ENCODE data around the gene HPSE.

HPSE gene

DNA sequence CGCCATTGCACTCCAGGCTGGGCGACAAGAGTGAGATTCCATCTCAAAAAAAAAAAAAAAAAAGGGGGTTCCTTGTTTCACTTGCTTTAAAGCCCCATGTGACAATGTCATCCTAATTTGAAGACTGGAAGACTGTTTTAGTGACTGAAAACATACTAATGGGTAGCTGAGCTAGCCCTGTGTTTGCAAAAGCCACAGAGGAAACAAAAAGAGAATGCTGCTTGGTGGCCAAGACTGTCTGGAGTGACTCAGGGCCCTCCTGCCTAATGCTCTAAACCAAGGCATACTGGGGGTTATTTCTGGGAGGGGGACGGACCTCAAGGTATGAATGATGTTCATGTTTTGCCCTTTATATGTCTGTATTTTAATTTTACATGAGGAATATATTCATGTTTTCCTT lies 16.0 kb downstream of the HPSE start:
- Histone ChIP-seq H3K27me3 (ENCODE audit: insufficient read depth, insufficient read length) (no peaks in the 10 kb centered on the region), H3K9ac (ENCODE audit: insufficient read length, low read depth) (no peak overlapping the region), H3K4me1 (ENCODE audit: insufficient read depth, insufficient read length) (no peaks in the 10 kb centered on the region), H3K36me3 (ENCODE audit: insufficient read depth, insufficient read length, low read length) (no peaks in the 10 kb centered on the region), H3K9me3 (ENCODE audit: insufficient read depth, low read length) (no peaks in the 10 kb centered on the region), H3K4me3 (ENCODE audit: insufficient read length, low read depth) (no peak overlapping the region)
- DNase-seq (ENCODE audit: low read depth, low spot score): no peak
- TF ChIP-seq YY1 (IDR thresholded peaks at IDR 0.05; ENCODE audit: insufficient read depth, insufficient read length) (no peak), ZNF274 (IDR thresholded peaks at IDR 0.05; ENCODE audit: low read depth, low read length) (no peak), SUZ12 (IDR thresholded peaks at IDR 0.05; ENCODE audit: extremely low read depth, insufficient read depth, insufficient read length) (no peak)

GRCh38 chr4:83317671-83318070 lies 17.0 kb downstream of the HPSE start:
- no peak overlapping the region for H3K4me3 ChIP-seq (ENCODE audit: insufficient read length, low read depth)
- H3K36me3 ChIP-seq (ENCODE audit: insufficient read depth, insufficient read length, low read length): no peaks in the 10 kb centered on the region
- no peak for DNase-seq (ENCODE audit: low read depth, low spot score)
- H3K9ac ChIP-seq (ENCODE audit: insufficient read length, low read depth): no peak overlapping the region
- no peaks in the 10 kb centered on the region for H3K4me1 ChIP-seq (ENCODE audit: insufficient read depth, insufficient read length)
- no peaks in the 10 kb centered on the region for H3K9me3 ChIP-seq (ENCODE audit: insufficient read depth, low read length)
- no peaks in the 10 kb centered on the region for H3K27me3 ChIP-seq (ENCODE audit: insufficient read depth, insufficient read length)
- TF ChIP-seq ZNF274 (IDR thresholded peaks at IDR 0.05; ENCODE audit: low read depth, low read length) (no peak), SUZ12 (IDR thresholded peaks at IDR 0.05; ENCODE audit: extremely low read depth, insufficient read depth, insufficient read length) (no peak), YY1 (IDR thresholded peaks at IDR 0.05; ENCODE audit: insufficient read depth, insufficient read length) (no peak)

DNA sequence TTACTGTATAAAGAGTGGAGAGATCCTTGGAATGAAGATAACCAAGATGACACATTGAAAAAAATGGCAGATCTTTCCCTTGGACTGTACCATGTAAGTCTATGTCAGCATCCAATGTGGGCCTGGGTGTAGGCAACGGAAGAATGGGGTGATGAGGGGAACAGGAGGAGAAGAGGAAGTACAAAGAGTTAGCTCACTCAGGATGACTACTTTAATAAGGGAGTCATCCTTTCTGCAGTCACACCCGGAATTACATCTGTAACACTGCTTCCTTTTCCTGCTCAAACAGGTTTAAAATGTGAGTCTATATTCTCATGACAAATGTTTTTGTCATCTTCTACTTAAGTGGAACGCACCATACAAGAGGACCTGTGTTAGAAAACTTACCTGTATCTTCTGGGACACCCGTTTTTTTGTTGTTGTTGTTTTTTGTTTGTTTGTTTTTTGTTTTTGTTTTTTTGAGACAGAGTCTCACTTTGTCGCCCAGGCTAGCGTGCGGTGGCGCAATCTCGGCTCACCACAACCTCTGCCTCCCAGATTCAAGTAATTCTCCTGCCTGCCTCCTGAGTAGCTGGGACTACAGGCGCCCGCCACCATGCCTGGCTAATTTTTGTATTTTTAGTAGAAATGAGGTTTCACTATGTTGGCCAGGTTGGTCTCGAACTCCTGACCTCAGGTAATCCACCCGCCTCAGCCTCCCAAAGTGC lies 18.0 kb downstream of the HPSE start:
- Histone ChIP-seq H3K9me3 (ENCODE audit: insufficient read depth, low read length) (no peaks in the 10 kb centered on the region), H3K4me1 (ENCODE audit: insufficient read depth, insufficient read length) (no peaks in the 10 kb centered on the region), H3K27me3 (ENCODE audit: insufficient read depth, insufficient read length) (no peaks in the 10 kb centered on the region), H3K36me3 (ENCODE audit: insufficient read depth, insufficient read length, low read length) (no peaks in the 10 kb centered on the region), H3K4me3 (ENCODE audit: insufficient read length, low read depth) (no peak overlapping the region), H3K9ac (ENCODE audit: insufficient read length, low read depth) (no peak overlapping the region)
- TF ChIP-seq SUZ12 (IDR thresholded peaks at IDR 0.05; ENCODE audit: extremely low read depth, insufficient read depth, insufficient read length) (no peak), ZNF274 (IDR thresholded peaks at IDR 0.05; ENCODE audit: low read depth, low read length) (no peak), YY1 (IDR thresholded peaks at IDR 0.05; ENCODE audit: insufficient read depth, insufficient read length) (no peak)
- no peak for DNase-seq (ENCODE audit: low read depth, low spot score)

- no peak overlapping the region for H3K9ac ChIP-seq (ENCODE audit: insufficient read length, low read depth)
- TF ChIP-seq ZNF274 (IDR thresholded peaks at IDR 0.05; ENCODE audit: low read depth, low read length) (no peak), SUZ12 (IDR thresholded peaks at IDR 0.05; ENCODE audit: extremely low read depth, insufficient read depth, insufficient read length) (no peak), YY1 (IDR thresholded peaks at IDR 0.05; ENCODE audit: insufficient read depth, insufficient read length) (no peak)
Observed at GRCh38 chr4:83315341-83315870, 19.2 kb downstream of the HPSE start.

DNA sequence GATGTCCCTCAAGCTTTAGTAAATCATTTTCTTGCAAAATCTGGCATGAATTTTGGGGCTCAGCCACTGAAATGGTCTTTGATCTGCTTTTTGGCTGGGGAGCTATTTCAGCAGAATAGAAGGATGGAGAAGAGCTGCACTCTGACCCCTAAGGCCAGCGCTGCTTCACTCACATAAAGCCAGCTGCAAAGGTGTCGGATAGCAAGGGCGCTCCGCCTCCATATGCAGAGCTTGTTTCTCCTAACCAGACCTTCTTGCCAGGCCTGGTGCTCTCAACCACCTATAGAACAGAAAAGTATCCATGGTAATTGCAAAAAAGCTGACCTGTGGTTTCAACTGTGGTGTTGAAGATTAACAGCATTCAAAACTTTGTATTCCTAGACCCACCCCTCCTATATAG lies 26.0 kb downstream of the HPSE start:
- Histone ChIP-seq H3K27me3 (ENCODE audit: insufficient read depth, insufficient read length) (no peaks in the 10 kb centered on the region), H3K9me3 (ENCODE audit: insufficient read depth, low read length) (no peaks in the 10 kb centered on the region), H3K36me3 (ENCODE audit: insufficient read depth, insufficient read length, low read length) (no peaks in the 10 kb centered on the region), H3K4me1 (ENCODE audit: insufficient read depth, insufficient read length) (no peaks in the 10 kb centered on the region), H3K9ac (ENCODE audit: insufficient read length, low read depth) (no peak overlapping the region), H3K4me3 (ENCODE audit: insufficient read length, low read depth) (no peak overlapping the region)
- no peak for TF ChIP-seq YY1 (IDR thresholded peaks at IDR 0.05; ENCODE audit: insufficient read depth, insufficient read length)
- TF ChIP-seq SUZ12 (IDR thresholded peaks at IDR 0.05; ENCODE audit: extremely low read depth, insufficient read depth, insufficient read length): no peak
- no peak for TF ChIP-seq ZNF274 (IDR thresholded peaks at IDR 0.05; ENCODE audit: low read depth, low read length)
- DNase-seq (ENCODE audit: low read depth, low spot score): no peak

More at GRCh38 chr4:83315341-83315870, 19.2 kb downstream of the HPSE start:
- Histone ChIP-seq H3K4me3 (ENCODE audit: insufficient read length, low read depth) (no peak overlapping the region), H3K36me3 (ENCODE audit: insufficient read depth, insufficient read length, low read length) (no peaks in the 10 kb centered on the region), H3K4me1 (ENCODE audit: insufficient read depth, insufficient read length) (no peaks in the 10 kb centered on the region), H3K27me3 (ENCODE audit: insufficient read depth, insufficient read length) (no peaks in the 10 kb centered on the region), H3K9me3 (ENCODE audit: insufficient read depth, low read length) (no peaks in the 10 kb centered on the region)
- DNase-seq (ENCODE audit: low read depth, low spot score): no peak

DNA sequence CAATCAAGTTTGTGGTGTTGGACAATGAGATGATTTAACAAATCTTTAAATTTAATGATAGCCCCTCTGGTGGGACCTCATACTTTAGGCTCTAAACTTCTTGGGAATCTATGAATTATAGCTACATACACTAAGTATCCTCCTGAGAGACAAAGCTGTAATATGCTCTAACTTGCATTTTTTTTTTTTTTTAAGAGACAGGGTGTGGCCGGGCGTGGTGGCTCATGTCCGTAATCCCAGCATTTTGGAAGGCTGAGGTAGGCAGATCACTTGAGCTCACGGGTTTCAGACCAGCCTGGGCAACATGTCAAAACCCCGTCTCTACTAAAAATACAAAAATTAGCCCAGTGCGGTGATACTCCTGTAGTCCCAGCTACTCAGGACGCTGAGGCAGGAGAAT lies 26.7 kb downstream of the HPSE start:
- Histone ChIP-seq H3K9me3 (ENCODE audit: insufficient read depth, low read length) (no peaks in the 10 kb centered on the region), H3K4me1 (ENCODE audit: insufficient read depth, insufficient read length) (no peaks in the 10 kb centered on the region), H3K27me3 (ENCODE audit: insufficient read depth, insufficient read length) (no peaks in the 10 kb centered on the region), H3K4me3 (ENCODE audit: insufficient read length, low read depth) (no peak overlapping the region), H3K36me3 (ENCODE audit: insufficient read depth, insufficient read length, low read length) (no peaks in the 10 kb centered on the region), H3K9ac (ENCODE audit: insufficient read length, low read depth) (no peak overlapping the region)
- TF ChIP-seq ZNF274 (IDR thresholded peaks at IDR 0.05; ENCODE audit: low read depth, low read length): no peak
- no peak for TF ChIP-seq SUZ12 (IDR thresholded peaks at IDR 0.05; ENCODE audit: extremely low read depth, insufficient read depth, insufficient read length)
- TF ChIP-seq YY1 (IDR thresholded peaks at IDR 0.05; ENCODE audit: insufficient read depth, insufficient read length): no peak
- DNase-seq (ENCODE audit: low read depth, low spot score): no peak

- Histone ChIP-seq H3K9me3 (ENCODE audit: insufficient read depth, low read length) (no peaks in the 10 kb centered on the region), H3K9ac (ENCODE audit: insufficient read length, low read depth) (no peak overlapping the region), H3K4me3 (ENCODE audit: insufficient read length, low read depth) (no peak overlapping the region), H3K4me1 (ENCODE audit: insufficient read depth, insufficient read length) (no peaks in the 10 kb centered on the region), H3K36me3 (ENCODE audit: insufficient read depth, insufficient read length, low read length) (no peaks in the 10 kb centered on the region), H3K27me3 (ENCODE audit: insufficient read depth, insufficient read length) (no peaks in the 10 kb centered on the region)
- no peak for TF ChIP-seq YY1 (IDR thresholded peaks at IDR 0.05; ENCODE audit: insufficient read depth, insufficient read length)
- TF ChIP-seq SUZ12 (IDR thresholded peaks at IDR 0.05; ENCODE audit: extremely low read depth, insufficient read depth, insufficient read length): no peak
- TF ChIP-seq ZNF274 (IDR thresholded peaks at IDR 0.05; ENCODE audit: low read depth, low read length): no peak
- no peak for DNase-seq (ENCODE audit: low read depth, low spot score)
Observed at GRCh38 chr4:83305187-83305586, 29.5 kb downstream of the HPSE start.

Measured in NT2/D1 (cell line).